K562 (cell line): ENCODE results near the gene TCF7. TPM values are rescaled to one million over a fixed set of nuclear protein-coding genes. Genes with fewer than 3 reads are reported as not detected.

ENCODE experiments used
- ATAC-seq: fragments of 200-7000 bp; cut with Tn5 transposase; 3 replicates; pipeline ENCODE4 v1.9.1; 2020; ENCODE audit warnings: moderate library complexity
- BruUV-seq: library from RNA; stranded (reverse); fragments of 400-500 nt; replicated peaks from 2 replicates; lab custom pipeline; 2021; lab: Mats Ljungman, UMichigan
- CTCF ChIA-PET: fragments of 300-600 bp; formaldehyde crosslinking; extraction: SDS; loops from one replicate; lab custom pipeline; 2021; ENCODE audit warnings: low intra/inter-chr PET ratio; lab: Yijun Ruan, JAX
- POLR2A ChIA-PET: fragments of 300-600, 350-650 bp; sonication (Branson Sonifier 250); formaldehyde crosslinking; extraction: SDS; loops from one replicate; lab custom pipeline; 2021; ENCODE audit warnings: antibody characterized with exemption, inconsistent platforms; lab: Yijun Ruan, JAX
- DNase-seq, 4 experiments: peaks; one replicate each; pipeline versions ENCODE4 v3.0.0 to v3.0.0-alpha.2; 2011 to 2018; ENCODE audit warnings: low spot score in 3 of 4, mixed read lengths in 3 of 4; ENCODE audit errors: extremely low read depth in 1 of 4
- FAIRE-seq: peaks from 2 replicates; lab custom pipeline; 2011; peaks lifted over from hg19 to GRCh38; lab: Jason Lieb, UNC
- H2AFZ ChIP-seq: 2 replicates; pipeline ENCODE4 v1.6.0; 2011; ENCODE audit warnings: low read depth, low read length, control low read depth, inconsistent platforms
- H3K27ac ChIP-seq: fragments of 200-600 bp; 3 replicates; pipeline ENCODE4 v1.8.0; 2011; ENCODE audit warnings: low read depth, mild to moderate bottlenecking, control low read depth, inconsistent platforms, low read length, moderate library complexity, mixed read lengths; ENCODE audit errors: extremely low read depth
- H3K27me3 ChIP-seq, 2 experiments: fragments of 300-600 bp in 1 of 2; 2 replicates in 1 of 2; 3 replicates in 1 of 2; pipeline versions ENCODE4 v1.6.0 to v1.8.0; 2011; ENCODE audit warnings: inconsistent platforms in 2 of 2, low read length in 2 of 2, mild to moderate bottlenecking in 1 of 2, mixed read lengths in 1 of 2, moderate library complexity in 1 of 2; ENCODE audit not compliant: control insufficient read depth in 2 of 2, insufficient read depth in 2 of 2
- H3K36me3 ChIP-seq: fragments of 300-600 bp; 3 replicates; pipeline ENCODE4 v1.8.0; 2011; ENCODE audit warnings: mild to moderate bottlenecking, low read length, inconsistent platforms; ENCODE audit not compliant: control insufficient read depth, insufficient read depth
- H3K4me1 ChIP-seq, 2 experiments: fragments of 200-600 bp in 1 of 2; replicated peaks in 1 of 2; 2 replicates in 1 of 2; 3 replicates in 1 of 2; pipeline versions ENCODE4 v1.5.1 to v1.8.0; 2011; ENCODE audit warnings: inconsistent platforms in 2 of 2, low read length in 2 of 2, mild to moderate bottlenecking in 1 of 2, mixed read lengths in 1 of 2, moderate library complexity in 1 of 2; ENCODE audit not compliant: control insufficient read depth in 2 of 2, insufficient read depth in 2 of 2
- H3K4me2 ChIP-seq: 2 replicates; pipeline ENCODE4 v1.6.1; 2011; ENCODE audit warnings: low read length, control low read depth, inconsistent platforms, mixed read lengths; ENCODE audit not compliant: insufficient read depth
- H3K4me3 ChIP-seq: fragments of 200-600 bp; sonication (generic), shearing (Covaris generic); 2 replicates; pipeline ENCODE4 v1.5.1; 2016; ENCODE audit warnings: control low read depth, inconsistent platforms
- H3K79me2 ChIP-seq: fragments of 200-600 bp; 3 replicates; pipeline ENCODE4 v1.8.0; 2011; ENCODE audit warnings: low read length, inconsistent platforms; ENCODE audit not compliant: control insufficient read depth, insufficient read depth
- H3K9ac ChIP-seq, 2 experiments: 2 replicates each; pipeline versions ENCODE4 v1.6.0 to v1.6.1; 2011; ENCODE audit warnings: low read depth in 2 of 2, low read length in 2 of 2, control low read depth in 1 of 2, inconsistent platforms in 1 of 2, mild to moderate bottlenecking in 1 of 2, mixed read lengths in 1 of 2; ENCODE audit not compliant: insufficient read depth in 1 of 2
- H3K9me1 ChIP-seq: one replicate; pipeline ENCODE4 v1.6.0; 2011; ENCODE audit warnings: inconsistent platforms, mild to moderate bottlenecking, low read length, moderate library complexity; ENCODE audit not compliant: control insufficient read depth, insufficient read depth
- H3K9me3 ChIP-seq: replicated peaks from 2 replicates; pipeline ENCODE4 v1.5.1; 2011; ENCODE audit warnings: low read depth, low read length, inconsistent platforms; ENCODE audit not compliant: control insufficient read depth, insufficient read depth
- H4K20me1 ChIP-seq: replicated peaks from 2 replicates; pipeline ENCODE4 v1.6.1; 2011; ENCODE audit warnings: low read length, inconsistent platforms, mixed read lengths; ENCODE audit not compliant: control insufficient read depth, insufficient read depth
- CTBP1 ChIP-seq: fragments of 450-650 bp; IDR thresholded peaks from 2 replicates; pipeline ENCODE4 v1.6.1; 2016; ENCODE audit warnings: borderline replicate concordance
- HNRNPH1 ChIP-seq: fragments of 200-400 bp; formaldehyde crosslinking; optimal IDR thresholded peaks from 2 replicates; pipeline ENCODE3; 2017; ENCODE audit warnings: low read depth, mild to moderate bottlenecking, low read length, moderate library complexity
- MAFK ChIP-seq: IDR thresholded peaks from 2 replicates; pipeline ENCODE4 v1.6.1; 2011; ENCODE audit warnings: low read length, improper control_type of control experiment
- PKNOX1 ChIP-seq: fragments of 450-650 bp; IDR thresholded peaks from 2 replicates; pipeline ENCODE4 v1.6.1; 2016
- POLR2AphosphoS2 ChIP-seq: IDR thresholded peaks from 2 replicates; pipeline ENCODE4 v1.6.1; 2012; ENCODE audit warnings: low read length, improper control_type of control experiment
- POLR2AphosphoS5 ChIP-seq: IDR thresholded peaks from 2 replicates; pipeline ENCODE4 v1.6.1; 2011; ENCODE audit warnings: mild to moderate bottlenecking, low read depth, low read length, moderate library complexity; ENCODE audit not compliant: control insufficient read depth, insufficient read depth
- POLR3G ChIP-seq: IDR thresholded peaks from 2 replicates; pipeline ENCODE4 v1.6.1; 2011; ENCODE audit not compliant: insufficient read length, insufficient replicate concordance; ENCODE audit errors: extremely low read depth
- SAP30 ChIP-seq: fragments of 200-600 bp; sonication (generic); IDR thresholded peaks from 2 replicates; pipeline ENCODE4 v1.6.1; 2012; ENCODE audit warnings: borderline replicate concordance, low read depth, mild to moderate bottlenecking, moderate library complexity, low read length, control low read depth, inconsistent platforms; ENCODE audit not compliant: insufficient read depth, poor library complexity, severe bottlenecking
- WGBS: fragments of 100-300 bp; shearing (Covaris generic); methylation state at CpG from one replicate; pipeline ENCODE4 v1.1.6; 2016; ENCODE audit warnings: low coverage, mixed read lengths; ENCODE audit not compliant: insufficient coverage; ENCODE audit errors: missing lambda C conversion rate; 5-methylcytosine and 5-hydroxymethylcytosine counted together
- in situ Hi-C: fragments of 300-500 bp; cut with MboI; formaldehyde crosslinking; loops from 4 replicates; pipeline ENCODE4 v1.15.0; 2018; ENCODE audit warnings: inconsistent platforms, mixed read lengths
- intact Hi-C: fragments of 100-400 bp; cut with micrococcal nuclease; formaldehyde crosslinking; loops from 2 replicates; pipeline ENCODE4 v1.14.2; 2022
- polyA plus RNA-seq, 8 experiments: library from polyadenylated mRNA; depleted of rRNA in 4 of 8; stranded (reverse) in 5 of 8; unstranded in 3 of 8; fragments of >200 nt; fragmentation: Nextera tagmentation in 2 of 8; fragmentation: Illumina TruSeq in 1 of 8; extraction: Ambion mirVana in 2 of 8; extraction: Trizol in 1 of 8; gene quantifications; 2 replicates each; pipeline versions ENCODE4 v1.2.1 to v1.2.3, GENCODE V29; 2011 to 2014; ENCODE audit warnings: inconsistent platforms in 1 of 8, missing spikeins in 1 of 8
- total RNA-seq, 7 experiments: library from RNA; depleted of rRNA in 6 of 7; stranded (reverse); fragments of >200 nt in 6 of 7; fragmentation: Illumina TruSeq in 2 of 7; extraction: Trizol in 2 of 7; gene quantifications; 2 replicates each; pipeline versions ENCODE4 v1.2.1 to v1.2.3, GENCODE V29; 2011 to 2021; ENCODE audit warnings: low replicate concordance in 1 of 7

The TCF7 gene
- total and polyA plus RNA-seq, 9 of the 15 experiments (the other 6 are each of a cell fraction or from before 2014, with no cell fraction given) = 1.6 to 14.9 (median 4.2) TPM

- TF ChIP-seq PKNOX1 (peak; percentile 27; the same call in 1 of the 2 replicates), MAFK (no peak), SAP30 (no peak), POLR2AphosphoS2 (no peak)
- TF ChIP-seq, all 486 proteins: peak for 19
Measured at GRCh38 chr5:134145779-134146581, 31.5 kb downstream of the TCF7 start (continued).

GRCh38 chr5:134146651-134147518, 32.4 kb downstream of the TCF7 start:
- Histone ChIP-seq H3K9me1 (no peaks in the 10 kb centered on the region), H3K4me2 (no peak overlapping the region), H4K20me1 (peaks cover 29% of the 10 kb centered on the region), H3K9me3 (no peaks in the 10 kb centered on the region), H3K27ac (no peak overlapping the region), H3K36me3 (peaks cover 91% of the 10 kb centered on the region), H3K79me2 (peaks cover 31% of the 10 kb centered on the region; the same call in 2 of the 3 replicates), H3K9ac (no peak overlapping the region), H3K4me1 (peaks cover 0 to 13% of the 10 kb centered on the region in 2 experiments; a peak in 2 of 5 replicates), H3K4me3 (no peak overlapping the region), H3K27me3 (no peaks in the 10 kb centered on the region), H2AFZ (no peak overlapping the region)
- no peak for DNase-seq
- no peak for ATAC-seq
- no peak for FAIRE-seq
- in situ Hi-C loops (loop anchor here (5.0 kb wide), 1 partner anchor 105 kb away; no protein-coding TSS in a partner anchor), intact Hi-C loops (loop anchor here (1.0 kb wide), 1 partner anchor 108 kb away; no protein-coding TSS in a partner anchor)
- WGBS = 97% methylated on average over 3 of the region's 4 CpGs
- CTCF ChIA-PET = interaction anchor here (2.5 kb wide), 1 partner anchor 108 kb away, joined by 22 read pairs; no protein-coding TSS in a partner anchor
- TF ChIP-seq POLR2AphosphoS5 (peak; percentile 26; the same call in 1 of the 2 replicates), CTBP1 (no peak), POLR3G (no peak), HNRNPH1 (no peak)
- POLR2A ChIA-PET = interaction anchor here (0.6 to 1.8 kb wide), 7 partner anchors 8 to 136 kb away, joined by 3 to 14 read pairs (median 5); partner anchors contain the start of gene SKP1
- BruUV-seq = TSS peak; percentile 50
